ENCODE measurements around the gene IFI16. TPM values are rescaled to one million over a fixed set of nuclear protein-coding genes. Genes with fewer than 3 reads are reported as not detected.

IFI16 gene
- total RNA-seq (2014; rRNA removed; shearing (Covaris generic); ENCODE audit: low replicate concordance), result 12.4 and 19.2 TPM in 2 replicates

- peak; percentile 66 for DNase-seq (ENCODE audit: low read depth)
- in situ Hi-C loops (cut with HindIII; ENCODE audit: low pct_unique_long_range_greater_than_20kb, low sequenced_read_pairs), result no loop called here
Measured at GRCh38 chr1:159009704-159010361, at the start of gene IFI16. TSS of gene IFI16 (plus strand) at chr1:159009907. CDS start at chr1:159014681, 4,774 bp downstream.

DNA sequence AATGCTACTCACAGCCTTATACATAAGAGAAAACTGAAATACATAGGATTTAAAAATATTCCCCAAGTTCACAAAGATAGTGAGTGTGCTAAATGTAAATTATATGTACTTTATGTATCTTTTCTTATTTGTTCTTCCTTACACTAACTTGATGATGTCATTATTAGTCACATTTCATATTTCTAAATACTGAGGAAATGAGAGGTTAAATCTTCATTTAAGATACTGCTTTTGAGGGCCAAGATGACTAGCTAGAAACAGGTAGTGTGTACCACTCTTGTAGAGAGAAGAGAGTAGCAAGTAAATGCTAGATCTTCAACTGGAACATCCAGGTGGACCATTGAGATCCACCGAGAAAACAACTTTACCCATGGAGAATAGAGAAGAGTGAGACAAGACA lies 48.5 kb upstream of the IFI16 start:
- DNase-seq (ENCODE audit: low read depth), result no peak
- in situ Hi-C loops (cut with HindIII; ENCODE audit: low pct_unique_long_range_greater_than_20kb, low sequenced_read_pairs), result no loop called here

DNA sequence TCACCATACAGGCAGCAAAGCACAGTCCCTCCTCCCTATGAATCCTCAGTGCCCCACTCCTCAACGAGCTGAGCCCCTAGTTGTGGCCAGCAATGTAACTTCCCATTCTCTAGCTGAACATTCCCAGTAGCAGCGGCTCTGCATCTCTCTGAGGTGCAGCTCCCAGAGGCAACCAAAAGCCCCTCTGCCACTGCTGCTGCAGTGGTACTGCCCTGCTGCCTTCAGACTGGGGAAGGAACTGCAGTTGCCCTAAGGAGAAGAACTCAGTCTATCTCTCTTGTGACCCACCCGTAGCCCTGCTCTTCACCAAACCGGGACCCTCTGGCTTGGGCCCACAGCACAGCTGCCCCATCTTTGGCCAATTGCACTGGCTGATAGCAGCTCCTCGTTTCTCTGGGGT lies 46.7 kb upstream of the IFI16 start:
- DNase-seq (ENCODE audit: low read depth), result no peak
- in situ Hi-C loops (cut with HindIII; ENCODE audit: low pct_unique_long_range_greater_than_20kb, low sequenced_read_pairs), result no loop called here

DNA sequence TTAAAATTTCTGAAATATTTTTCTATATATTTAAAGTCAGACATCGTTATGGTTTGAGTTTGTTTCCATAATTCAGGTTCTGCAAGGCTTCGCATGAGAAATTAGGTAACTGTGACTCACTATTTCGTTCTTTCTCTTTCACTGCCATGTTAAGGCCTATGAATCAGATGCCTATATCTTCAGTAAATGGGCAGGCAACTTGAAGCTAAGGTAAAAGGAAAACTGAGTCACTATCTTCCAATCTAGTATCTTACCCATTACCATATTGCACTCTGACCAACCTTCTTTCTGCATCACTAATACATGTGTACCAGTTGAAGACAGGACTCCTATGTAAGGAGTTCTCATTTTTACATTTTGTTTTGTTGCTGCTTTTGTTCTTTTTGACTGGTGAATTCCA lies 40.5 kb upstream of the IFI16 start:
- DNase-seq (ENCODE audit: low read depth), result no peak
- in situ Hi-C loops (cut with HindIII; ENCODE audit: low pct_unique_long_range_greater_than_20kb, low sequenced_read_pairs), result no loop called here

- no peak for DNase-seq (ENCODE audit: low read depth)
- in situ Hi-C loops (cut with HindIII; ENCODE audit: low pct_unique_long_range_greater_than_20kb, low sequenced_read_pairs), result no loop called here
Measured at GRCh38 chr1:158969855-158970254, 39.9 kb upstream of the IFI16 start.

- in situ Hi-C loops (cut with HindIII; ENCODE audit: low pct_unique_long_range_greater_than_20kb, low sequenced_read_pairs), result no loop called here
- no peak for DNase-seq (ENCODE audit: low read depth)
Measured at GRCh38 chr1:158972841-158973240, 36.9 kb upstream of the IFI16 start.

DNA sequence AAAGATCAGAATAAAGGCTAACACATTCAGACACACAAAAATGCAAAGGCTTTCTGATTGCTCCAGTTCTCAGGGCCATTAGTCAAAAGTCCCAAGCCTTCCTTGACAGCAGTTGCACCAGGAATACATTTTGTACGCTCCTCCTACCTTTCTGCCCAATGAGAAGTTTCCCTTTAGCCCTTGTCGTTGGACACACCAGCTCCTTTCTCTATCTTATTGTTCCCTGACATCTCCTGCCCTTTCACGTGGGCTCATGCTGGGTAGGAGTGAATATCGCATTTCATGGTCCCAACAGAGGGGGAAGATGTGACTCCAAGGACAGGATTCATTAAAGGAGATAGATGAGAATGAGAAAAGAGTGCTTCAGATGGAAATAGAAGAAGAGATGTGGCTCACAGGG lies 33.5 kb upstream of the IFI16 start:
- in situ Hi-C loops (cut with HindIII; ENCODE audit: low pct_unique_long_range_greater_than_20kb, low sequenced_read_pairs), result no loop called here
- DNase-seq (ENCODE audit: low read depth), result no peak

- in situ Hi-C loops (cut with HindIII; ENCODE audit: low pct_unique_long_range_greater_than_20kb, low sequenced_read_pairs), result no loop called here
- no peak for DNase-seq (ENCODE audit: low read depth)
Measured at GRCh38 chr1:158978730-158979129, 31.0 kb upstream of the IFI16 start.

DNA sequence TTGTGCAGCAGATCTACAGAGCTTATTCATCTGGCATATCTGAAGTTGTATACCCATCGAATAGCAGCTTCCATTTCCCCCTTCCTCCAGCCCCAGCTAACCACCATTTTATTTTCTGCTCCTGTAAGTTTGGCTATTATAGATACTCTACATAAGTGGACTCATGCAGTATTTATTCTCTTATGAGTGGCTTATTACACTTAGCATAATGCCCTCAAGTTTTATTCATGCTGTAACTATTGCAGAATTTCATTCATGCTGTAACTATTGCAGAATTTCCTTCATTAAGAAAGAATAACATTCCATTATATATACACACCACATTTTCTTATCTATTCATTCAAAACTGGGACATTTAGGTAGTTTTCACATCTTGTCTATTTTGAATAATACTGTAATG lies 30.5 kb upstream of the IFI16 start:
- DNase-seq (ENCODE audit: low read depth), result no peak
- in situ Hi-C loops (cut with HindIII; ENCODE audit: low pct_unique_long_range_greater_than_20kb, low sequenced_read_pairs), result no loop called here

- no peak for DNase-seq (ENCODE audit: low read depth)
- in situ Hi-C loops (cut with HindIII; ENCODE audit: low pct_unique_long_range_greater_than_20kb, low sequenced_read_pairs), result no loop called here
Measured at GRCh38 chr1:158983235-158983634, 26.5 kb upstream of the IFI16 start.

DNA sequence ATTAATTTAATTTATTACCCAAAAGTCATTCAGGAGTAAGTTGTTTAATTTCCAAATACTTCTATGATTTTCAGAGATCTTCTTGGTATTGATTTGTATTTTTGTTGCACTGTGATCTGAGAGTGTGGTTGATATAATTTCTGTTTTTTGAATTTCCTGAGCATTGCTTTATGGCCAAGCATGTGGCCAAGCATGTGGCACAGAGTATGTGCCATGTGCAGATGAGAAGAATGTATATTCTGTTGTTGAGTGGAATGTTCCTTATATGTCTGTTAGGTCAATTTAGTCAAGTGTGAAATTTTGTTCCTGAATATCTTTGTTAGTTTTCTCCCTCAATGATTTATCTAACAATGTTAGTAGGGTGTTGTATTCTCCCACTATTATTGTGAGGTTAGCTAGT lies 25.3 kb upstream of the IFI16 start:
- in situ Hi-C loops (cut with HindIII; ENCODE audit: low pct_unique_long_range_greater_than_20kb, low sequenced_read_pairs), result no loop called here
- DNase-seq (ENCODE audit: low read depth), result no peak

GRCh38 chr1:158989424-158989823 lies 20.3 kb upstream of the IFI16 start:
- no peak for DNase-seq (ENCODE audit: low read depth)
- in situ Hi-C loops (cut with HindIII; ENCODE audit: low pct_unique_long_range_greater_than_20kb, low sequenced_read_pairs), result no loop called here

GRCh38 chr1:158992787-158993312 lies 16.9 kb upstream of the IFI16 start:
- DNase-seq (ENCODE audit: low read depth), result no peak
- in situ Hi-C loops (cut with HindIII; ENCODE audit: low pct_unique_long_range_greater_than_20kb, low sequenced_read_pairs), result no loop called here

GRCh38 chr1:158996998-158997397 lies 12.7 kb upstream of the IFI16 start:
- DNase-seq (ENCODE audit: low read depth), result no peak
- in situ Hi-C loops (cut with HindIII; ENCODE audit: low pct_unique_long_range_greater_than_20kb, low sequenced_read_pairs), result no loop called here

DNA sequence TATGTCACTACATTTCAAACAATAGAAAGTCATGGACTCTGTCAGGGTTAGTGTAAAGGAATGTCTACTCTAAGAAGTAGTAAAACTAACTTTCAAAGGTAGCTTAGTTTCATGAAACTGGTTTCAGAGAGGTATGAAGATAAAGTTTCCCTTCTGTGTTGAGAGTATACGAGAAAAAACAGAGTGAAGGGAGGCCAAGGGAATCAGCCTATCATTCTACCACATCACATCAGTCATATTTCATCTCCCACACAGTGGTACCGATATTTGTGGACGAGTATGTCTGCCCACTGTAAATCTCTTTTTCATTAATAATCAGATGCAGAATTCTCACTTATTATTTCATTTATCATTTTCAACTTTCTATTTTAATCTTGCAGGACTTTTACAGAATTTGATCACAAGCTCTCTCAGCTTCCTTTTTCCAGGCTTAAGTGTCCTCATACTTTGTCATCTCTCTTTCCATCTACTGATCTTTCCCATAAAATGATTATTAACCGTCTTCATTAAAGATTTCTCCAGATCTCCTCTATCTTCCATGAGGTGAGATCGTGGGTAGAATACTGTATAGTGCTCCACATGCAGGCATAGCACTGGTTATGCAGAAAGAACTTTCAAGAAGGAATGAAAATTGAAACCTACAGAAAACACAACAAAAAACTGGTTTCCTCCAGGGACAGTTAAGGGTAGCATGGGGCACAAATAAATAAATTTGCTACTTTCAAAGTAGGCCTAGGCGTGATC lies 11.5 kb upstream of the IFI16 start:
- in situ Hi-C loops (cut with HindIII; ENCODE audit: low pct_unique_long_range_greater_than_20kb, low sequenced_read_pairs), result no loop called here
- DNase-seq (ENCODE audit: low read depth), result no peak

DNA sequence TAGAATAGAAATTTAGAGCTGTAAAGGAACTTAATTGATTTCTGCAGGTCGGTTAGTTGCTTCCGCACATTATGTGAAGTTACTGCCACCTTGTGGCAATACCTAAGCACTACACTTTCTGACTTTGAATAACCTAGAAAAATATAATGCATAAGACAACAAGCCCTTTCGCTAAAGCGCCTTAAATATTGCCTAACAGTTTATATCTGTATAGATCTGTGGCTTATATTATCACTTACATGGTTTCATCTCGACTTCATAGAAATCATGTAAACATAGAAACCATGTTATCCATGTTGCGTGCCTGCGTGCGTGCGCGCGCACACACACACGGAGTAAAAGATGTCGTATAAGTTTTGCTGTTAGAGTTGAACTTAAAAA lies 10.9 kb upstream of the IFI16 start:
- in situ Hi-C loops (cut with HindIII; ENCODE audit: low pct_unique_long_range_greater_than_20kb, low sequenced_read_pairs), result no loop called here
- peak; percentile 72 for DNase-seq (ENCODE audit: low read depth)

- in situ Hi-C loops (cut with HindIII; ENCODE audit: low pct_unique_long_range_greater_than_20kb, low sequenced_read_pairs), result no loop called here
- peak; percentile 86 for DNase-seq (ENCODE audit: low read depth)
Measured at GRCh38 chr1:158999316-159000069, 10.2 kb upstream of the IFI16 start.

GRCh38 chr1:159000070-159000409 lies 9.7 kb upstream of the IFI16 start:
- in situ Hi-C loops (cut with HindIII; ENCODE audit: low pct_unique_long_range_greater_than_20kb, low sequenced_read_pairs), result no loop called here
- DNase-seq (ENCODE audit: low read depth), result no peak

DNA sequence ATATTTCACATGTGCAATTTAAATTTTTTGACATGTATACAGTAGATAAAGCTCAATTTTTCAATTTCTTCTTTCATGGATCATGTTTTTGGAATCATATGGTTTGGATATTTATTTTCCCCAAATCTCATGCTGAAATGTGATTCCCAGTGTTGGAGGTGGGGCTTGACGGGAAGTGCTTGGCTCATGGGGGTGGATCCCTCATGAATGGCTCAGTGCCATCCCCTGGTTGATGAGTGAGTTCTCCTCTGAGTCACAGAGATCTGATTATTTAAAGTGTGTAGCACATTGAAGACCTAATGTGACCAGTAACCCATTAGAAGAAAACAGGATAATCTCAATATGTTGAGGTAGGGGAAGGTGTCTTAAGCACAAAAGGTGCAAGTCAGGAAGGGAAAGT lies 9.1 kb upstream of the IFI16 start:
- in situ Hi-C loops (cut with HindIII; ENCODE audit: low pct_unique_long_range_greater_than_20kb, low sequenced_read_pairs), result no loop called here
- peak; percentile 70 for DNase-seq (ENCODE audit: low read depth)

Measured in Caki2 (cell line).